Nephron progenitor cell (in vitro differentiated cells): ENCODE measurements around the gene CLC.
"Not testable (repeated sequence)": the region's sequence is repeated elsewhere in the genome, so short reads cannot be mapped to it uniquely, and the experiment has no call there.

Experiments used
- DNase-seq: peaks from one replicate; pipeline ENCODE4 v3.0.0; 2021
- H3K27ac Mint-ChIP-seq: 2 replicates; pipeline ENCODE4 v1.8.0; 2021; ENCODE audit warnings: mild to moderate bottlenecking, moderate library complexity, mixed read lengths
- H3K27me3 Mint-ChIP-seq: 2 replicates; pipeline ENCODE4 v1.8.0; 2021; ENCODE audit warnings: mild to moderate bottlenecking, low read depth, mixed read lengths; ENCODE audit not compliant: poor library complexity
- H3K36me3 Mint-ChIP-seq: 2 replicates; pipeline ENCODE4 v1.8.0; 2021; ENCODE audit warnings: low read depth, mixed read lengths
- H3K4me1 Mint-ChIP-seq: 2 replicates; pipeline ENCODE4 v1.8.0; 2021; ENCODE audit warnings: mixed read lengths
- H3K4me3 Mint-ChIP-seq: 2 replicates; pipeline ENCODE4 v1.8.0; 2021; ENCODE audit warnings: mild to moderate bottlenecking, moderate library complexity, mixed read lengths
- H3K9me3 Mint-ChIP-seq: 2 replicates; pipeline ENCODE4 v1.8.0; 2021; ENCODE audit warnings: mild to moderate bottlenecking, moderate library complexity, mixed read lengths
- CTCF ChIP-seq: fragments of 200-600 bp; sonication (generic); IDR thresholded peaks from 2 replicates; pipeline ENCODE4 v1.5.0; 2021; ENCODE audit warnings: antibody characterized with exemption

The CLC gene

GRCh38 chr19:39696387-39696786, 41.4 kb downstream of the CLC start:
- DNase-seq = no peak
- H3K4me1 Mint-ChIP-seq = no peaks in the 10 kb centered on the region
- H3K9me3 Mint-ChIP-seq = no peaks in the 10 kb centered on the region
- H3K27ac Mint-ChIP-seq = no peak overlapping the region
- H3K4me3 Mint-ChIP-seq = no peak overlapping the region
- H3K27me3 Mint-ChIP-seq = peaks cover 25% of the 10 kb centered on the region
- TF ChIP-seq CTCF = no peak
- no peaks in the 10 kb centered on the region for H3K36me3 Mint-ChIP-seq

- H3K9me3 Mint-ChIP-seq = no peaks in the 10 kb centered on the region
- no peak for TF ChIP-seq CTCF
- H3K4me3 Mint-ChIP-seq = no peak overlapping the region
- DNase-seq = no peak
- no peaks in the 10 kb centered on the region for H3K4me1 Mint-ChIP-seq
- no peaks in the 10 kb centered on the region for H3K36me3 Mint-ChIP-seq
- peaks cover 29% of the 10 kb centered on the region for H3K27me3 Mint-ChIP-seq
- H3K27ac Mint-ChIP-seq = no peak overlapping the region
Measured at GRCh38 chr19:39695759-39696158, 42.1 kb downstream of the CLC start.

- H3K9me3 Mint-ChIP-seq = peaks cover 7% of the 10 kb centered on the region
- no peak for TF ChIP-seq CTCF
- DNase-seq = no peak
- H3K4me3 Mint-ChIP-seq = no peak overlapping the region
- H3K4me1 Mint-ChIP-seq = no peaks in the 10 kb centered on the region
- peaks cover 39% of the 10 kb centered on the region for H3K27me3 Mint-ChIP-seq
- no peak overlapping the region for H3K27ac Mint-ChIP-seq
- H3K36me3 Mint-ChIP-seq = no peaks in the 10 kb centered on the region
Measured at GRCh38 chr19:39692822-39693221, 45.0 kb downstream of the CLC start.

- H3K4me3 Mint-ChIP-seq = no peak overlapping the region
- no peak for TF ChIP-seq CTCF
- H3K36me3 Mint-ChIP-seq = no peaks in the 10 kb centered on the region
- H3K27ac Mint-ChIP-seq = no peak overlapping the region
- no peaks in the 10 kb centered on the region for H3K4me1 Mint-ChIP-seq
- H3K27me3 Mint-ChIP-seq = peaks cover 39% of the 10 kb centered on the region
- DNase-seq = no peak
- peaks cover 7% of the 10 kb centered on the region for H3K9me3 Mint-ChIP-seq
Measured at GRCh38 chr19:39692166-39692565, 45.7 kb downstream of the CLC start.

- H3K9me3 Mint-ChIP-seq, DNase-seq, H3K4me3 Mint-ChIP-seq, H3K27ac Mint-ChIP-seq, H3K36me3 Mint-ChIP-seq, H3K4me1 Mint-ChIP-seq: not testable (repeated sequence)
- H3K27me3 Mint-ChIP-seq = peaks cover 37% of the 10 kb centered on the region
Measured at GRCh38 chr19:39688637-39689036, 49.2 kb downstream of the CLC start.

- no peak overlapping the region for H3K4me3 Mint-ChIP-seq
- peaks cover 7% of the 10 kb centered on the region for H3K9me3 Mint-ChIP-seq
- no peaks in the 10 kb centered on the region for H3K36me3 Mint-ChIP-seq
- H3K27ac Mint-ChIP-seq = no peak overlapping the region
- H3K27me3 Mint-ChIP-seq = peaks cover 31% of the 10 kb centered on the region
- H3K4me1 Mint-ChIP-seq = no peaks in the 10 kb centered on the region
- DNase-seq = no peak
- TF ChIP-seq CTCF = no peak
Measured at GRCh38 chr19:39686739-39687138, 51.1 kb downstream of the CLC start.
